ENCODE data around the gene ZNF665.
A peak's percentile ranks its signal among the peaks of the same experiment; 100 is the strongest.
"Not testable (repeated sequence)": the region's sequence is repeated elsewhere in the genome, so short reads cannot be mapped to it uniquely, and the experiment has no call there.

Gene ZNF665

GRCh38 chr19:53157626-53158025 lies 35.5 kb downstream of the ZNF665 start:
- peak; percentile 35 for DNase-seq (ENCODE audit: low spot score)

- no peak for DNase-seq (ENCODE audit: low spot score)
These were observed 36.3 kb downstream of the ZNF665 start for GRCh38 chr19:53156850-53157249.

DNA sequence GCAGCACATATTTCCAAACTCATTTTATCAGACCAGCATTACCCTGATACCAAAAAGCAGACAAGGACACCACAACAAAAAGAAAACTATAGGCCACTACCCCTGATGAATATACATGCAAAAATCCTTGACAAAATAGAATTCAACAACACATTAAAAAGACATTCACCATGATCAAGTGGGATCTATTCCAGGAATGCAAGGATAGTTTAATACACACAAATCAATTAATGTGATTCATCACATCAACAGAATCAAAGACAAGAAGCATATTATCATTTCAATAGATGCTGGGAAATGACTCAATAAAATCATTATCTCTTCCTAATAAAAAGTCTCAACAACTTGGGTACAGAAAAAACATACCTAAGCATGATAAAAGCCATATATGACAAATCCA lies 45.5 kb downstream of the ZNF665 start:
- no peak for DNase-seq (ENCODE audit: low spot score)

DNA sequence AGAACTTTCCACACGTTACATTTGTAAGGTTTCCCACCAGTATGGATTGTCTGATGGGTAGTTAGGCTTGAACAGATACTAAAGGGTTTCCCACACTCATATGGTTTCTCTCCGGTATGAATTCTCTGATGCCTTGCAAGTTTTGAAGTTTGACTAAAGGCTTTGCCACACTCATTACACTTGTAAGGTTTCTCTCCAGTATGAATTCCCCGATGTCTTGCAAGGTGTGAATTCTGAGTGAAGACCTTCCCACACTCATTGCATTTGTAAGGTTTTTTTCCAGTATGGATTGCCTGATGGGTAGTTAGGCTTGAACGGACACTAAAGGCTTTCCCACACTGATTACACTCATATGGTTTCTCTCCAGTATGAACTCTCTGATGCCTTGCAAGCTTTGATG lies 52.8 kb downstream of the ZNF665 start:
- DNase-seq (ENCODE audit: low spot score): no peak

DNA sequence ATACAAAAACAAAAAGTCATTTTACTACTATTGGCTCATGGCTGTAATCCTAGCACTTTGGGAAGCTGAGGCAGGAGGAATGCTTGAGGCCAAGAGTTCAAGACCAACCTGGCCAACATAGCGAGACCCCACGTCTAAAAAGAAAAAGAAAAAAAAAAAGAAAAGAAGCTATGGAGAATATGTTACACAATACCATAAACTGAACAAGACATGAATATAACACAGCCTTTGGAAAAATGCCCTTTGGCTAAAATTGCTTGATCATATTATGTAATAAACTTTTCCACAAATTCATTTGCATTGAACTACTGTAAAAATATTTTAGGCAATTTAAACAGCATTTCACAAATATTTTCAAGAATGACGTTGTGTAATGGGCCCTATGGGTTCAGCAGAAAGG lies 56.7 kb downstream of the ZNF665 start:
- no peak for DNase-seq (ENCODE audit: low spot score)

DNA sequence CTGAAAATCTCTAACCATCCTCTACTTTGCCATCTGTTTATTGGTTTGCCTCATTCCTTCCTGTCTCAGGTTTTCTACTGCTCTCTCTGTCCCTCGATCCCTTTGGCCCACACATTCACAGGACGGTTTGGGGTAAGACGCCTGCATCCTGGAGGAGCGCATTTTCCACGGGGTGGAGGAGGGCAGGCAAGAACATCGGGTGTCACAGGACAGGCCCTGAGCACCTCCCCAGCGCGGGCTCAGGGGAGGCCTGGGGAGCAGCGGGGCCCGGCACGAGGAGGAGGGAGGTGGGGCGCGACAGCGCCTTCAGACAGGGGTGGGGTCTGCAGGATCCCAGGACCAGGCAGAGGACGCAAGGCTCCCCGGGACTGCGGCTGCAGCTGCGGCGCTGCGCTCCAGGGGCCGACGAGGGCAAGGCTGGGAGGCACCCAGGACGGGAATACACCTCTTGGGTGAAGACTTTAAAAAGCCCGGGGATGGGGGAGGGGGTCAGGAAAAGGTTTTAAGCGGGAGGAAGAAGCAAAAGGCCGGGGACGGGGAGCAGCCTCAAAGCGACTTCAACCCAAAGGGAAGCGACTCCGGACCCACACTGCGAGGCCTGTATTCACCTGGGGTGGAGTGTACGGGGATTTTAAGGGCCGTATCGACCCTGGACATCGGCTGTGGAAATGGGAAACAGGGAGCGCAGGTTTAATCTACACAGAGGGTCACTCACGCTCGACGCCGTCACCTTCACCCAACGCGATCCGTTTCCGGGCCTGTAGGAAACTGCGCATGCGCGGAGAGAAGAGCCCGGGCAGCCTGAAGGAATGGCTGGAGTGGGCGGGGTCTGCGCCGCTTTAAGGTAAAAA lies 60.8 kb downstream of the ZNF665 start, which contains the start of gene ZNF415:
Gene ZNF415 (minus strand): TSS at position 770 of the 851 bp plus-strand sequence. CDS start 10,234 bp downstream, outside the sequence.
- DNase-seq (ENCODE audit: low spot score): peak; percentile 79

GRCh38 chr19:53131727-53132126 lies 61.4 kb downstream of the ZNF665 start:
- no peak for DNase-seq (ENCODE audit: low spot score)

DNA sequence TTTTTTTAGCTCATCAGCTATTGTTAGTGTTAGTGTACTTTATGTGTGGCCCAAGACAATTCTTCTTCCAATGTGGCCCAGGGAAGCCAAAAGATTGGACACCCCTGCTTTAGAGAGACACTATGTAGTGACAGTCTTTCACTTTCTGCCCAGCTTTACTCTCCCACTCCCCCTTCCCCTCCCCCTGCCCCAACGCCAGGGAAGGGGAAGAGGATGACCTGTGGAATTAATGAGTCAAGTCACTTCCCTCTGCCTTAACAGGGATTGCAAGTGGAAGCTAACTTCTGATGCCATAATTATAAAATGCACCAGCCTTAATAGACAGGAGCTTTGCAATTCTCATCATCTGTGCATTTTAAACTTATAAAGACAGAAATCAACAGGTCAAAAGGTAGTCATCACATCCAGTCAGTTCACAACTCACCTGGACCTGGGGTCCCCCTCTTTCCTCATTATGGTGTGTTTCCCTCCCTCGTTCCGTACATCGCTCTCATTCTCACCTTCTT lies 62.0 kb downstream of the ZNF665 start:
- peak; percentile 10 for DNase-seq (ENCODE audit: low spot score)

GRCh38 chr19:53130506-53130905 lies 62.7 kb downstream of the ZNF665 start:
- DNase-seq (ENCODE audit: low spot score): no peak

- not testable (repeated sequence) for DNase-seq (ENCODE audit: low spot score)
These were observed 66.2 kb downstream of the ZNF665 start for GRCh38 chr19:53126733-53127526.

DNA sequence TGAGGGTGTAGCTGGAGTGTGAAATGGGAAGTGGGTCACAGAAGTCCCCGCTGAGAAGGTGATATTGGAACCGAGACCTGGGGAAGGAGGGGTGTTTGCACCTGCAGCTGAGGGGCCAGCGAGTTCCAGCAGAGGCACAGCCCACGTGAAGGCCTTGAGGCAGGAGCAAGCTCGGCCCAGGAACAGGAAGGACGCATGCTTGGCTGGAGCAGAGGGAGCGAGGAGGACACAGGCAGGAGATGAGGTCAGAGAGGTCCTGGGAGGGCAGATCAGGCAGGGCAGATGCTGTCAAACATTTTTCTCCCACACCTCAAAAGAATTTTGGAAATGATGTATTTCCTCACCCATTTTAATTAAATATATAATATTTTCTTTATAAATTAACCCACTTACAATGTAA lies 69.8 kb downstream of the ZNF665 start:
- DNase-seq (ENCODE audit: low spot score): no peak
